Sigmoid colon (tissue), 4 donors: Measurements from ENCODE around the gene TEX35.

Experiments
- CTCF ChIP-seq, 4 experiments: fragments of 450-650 bp in 3 of 4; fragments of 200-600 bp in 1 of 4; IDR thresholded peaks; one replicate each; pipeline ENCODE4 v1.5.1; 2016 to 2019; ENCODE audit warnings: antibody characterized with exemption in 4 of 4, mild to moderate bottlenecking in 3 of 4, moderate library complexity in 2 of 4
- EP300 ChIP-seq, 4 donors: sonication (generic); formaldehyde crosslinking; IDR thresholded peaks; one replicate each; pipeline ENCODE4 v1.6.1; 2017; ENCODE audit warnings: antibody characterized with exemption in 4 of 4
- POLR2A ChIP-seq, 2 donors: fragments of 450-650 bp; IDR thresholded peaks; one replicate each; pipeline ENCODE4 v1.6.1; 2016; ENCODE audit warnings: antibody characterized with exemption in 2 of 2, mild to moderate bottlenecking in 2 of 2, moderate library complexity in 2 of 2
- POLR2AphosphoS5 ChIP-seq, 4 donors: sonication (generic); formaldehyde crosslinking; IDR thresholded peaks; one replicate each; pipeline ENCODE4 v1.6.1; 2017; ENCODE audit warnings: antibody characterized with exemption in 4 of 4

GRCh38 chr1:178510155-178510554, 2.8 kb upstream of the TEX35 start:
- TF ChIP-seq CTCF (IDR thresholded peaks at IDR 0.05) (no peak), POLR2A (IDR thresholded peaks at IDR 0.05) (no peak), POLR2AphosphoS5 (IDR thresholded peaks at IDR 0.05) (no peak), EP300 (IDR thresholded peaks at IDR 0.05) (no peak)
